HCT116 (cell line): ENCODE results near the gene A3GALT2. TPM values are rescaled to one million over a fixed set of nuclear protein-coding genes. Genes with fewer than 3 reads are reported as not detected.

Source experiments
- ATAC-seq: fragments of 200-7000 bp; cut with Tn5 transposase; 2 replicates; pipeline ENCODE4 v1.9.1; 2020; ENCODE audit warnings: mild to moderate bottlenecking, moderate library complexity
- BruUV-seq: library from RNA; stranded (reverse); fragments of 400-500 nt; replicated peaks from 2 replicates; lab custom pipeline; 2021; lab: Mats Ljungman, UMichigan
- CTCF ChIA-PET: fragments of 300-600 bp; sonication (Branson Sonifier 250); formaldehyde crosslinking; loops from one replicate; lab custom pipeline; 2021; ENCODE audit warnings: antibody characterized with exemption; lab: Charles Lee
- POLR2A ChIA-PET: fragments of 300-600, 350-600 bp; sonication (Branson Sonifier 250); formaldehyde crosslinking; loops from one replicate; lab custom pipeline; 2021; ENCODE audit warnings: antibody characterized with exemption; lab: Charles Lee
- RAD21 ChIA-PET, 2 experiments: fragments of 300-600 bp; sonication (Branson Sonifier 250); formaldehyde crosslinking; loops; one replicate each; lab custom pipeline; 2023; ENCODE audit warnings: low total read pairs in 2 of 2; ENCODE audit not compliant: uncharacterized antibody in 2 of 2, unreplicated experiment in 2 of 2, low non-redundant PET in 1 of 2; lab: Charles Lee
- DNase-seq: peaks from one replicate; pipeline ENCODE4 v3.0.0-alpha.2; 2010; ENCODE audit warnings: low read depth, low spot score
- H2AFZ ChIP-seq: fragments of 200-600 bp; shearing (Covaris generic), sonication (generic); 2 replicates; pipeline ENCODE4 v1.6.1; 2017; ENCODE audit warnings: low read depth, mixed run types, mixed read lengths, antibody characterized with exemption, low read length; ENCODE audit not compliant: poor library complexity, severe bottlenecking
- H3K27ac ChIP-seq: 2 replicates; pipeline ENCODE4 v1.5.1; 2012; ENCODE audit warnings: low read depth, low read length
- H3K27me3 ChIP-seq: fragments of 200-600 bp; sonication (generic); 2 replicates; pipeline ENCODE4 v1.6.1; 2016; ENCODE audit warnings: mixed run types, low read length, mixed read lengths; ENCODE audit not compliant: insufficient read depth
- H3K36me3 ChIP-seq, 2 experiments: fragments of 200-500 bp in 1 of 2; fragments of 200-600 bp in 1 of 2; sonication (Bioruptor generic) in 1 of 2; sonication (generic) in 1 of 2; 2 replicates each; pipeline versions ENCODE4 v1.5.1 to v1.6.1; 2014 to 2016; ENCODE audit warnings: low read length in 2 of 2, inconsistent platforms in 1 of 2, mixed read lengths in 1 of 2, mixed run types in 1 of 2; ENCODE audit not compliant: insufficient read depth in 2 of 2, control insufficient read depth in 1 of 2
- H3K4me1 ChIP-seq, 2 experiments: fragments of 200-600 bp in 1 of 2; sonication (generic) in 1 of 2; 2 replicates each; pipeline versions ENCODE4 v1.5.1 to v1.6.1; 2012 to 2017; ENCODE audit warnings: low read length in 2 of 2, inconsistent platforms in 1 of 2, mild to moderate bottlenecking in 1 of 2, mixed read lengths in 1 of 2, mixed run types in 1 of 2, moderate library complexity in 1 of 2; ENCODE audit not compliant: insufficient read depth in 2 of 2, control insufficient read depth in 1 of 2
- H3K4me2 ChIP-seq: fragments of 200-600 bp; sonication (generic); 2 replicates; pipeline ENCODE4 v1.6.1; 2017; ENCODE audit warnings: mixed run types, low read length, mixed read lengths
- H3K4me3 ChIP-seq, 2 experiments: fragments of 200-600 bp in 1 of 2; sonication (generic) in 1 of 2; replicated peaks in 1 of 2; 2 replicates each; pipeline ENCODE4 v1.5.1; 2011 to 2016; ENCODE audit warnings: low read length in 2 of 2, control low read depth in 1 of 2, low read depth in 1 of 2, mild to moderate bottlenecking in 1 of 2, mixed read lengths in 1 of 2, mixed run types in 1 of 2
- H3K79me2 ChIP-seq: fragments of 200-600 bp; sonication (generic); 2 replicates; pipeline ENCODE4 v1.6.1; 2017; ENCODE audit warnings: mild to moderate bottlenecking, mixed run types, low read length, moderate library complexity, mixed read lengths; ENCODE audit not compliant: insufficient read depth
- H3K9ac ChIP-seq: fragments of 200-600 bp; sonication (generic); 2 replicates; pipeline ENCODE4 v1.6.1; 2016; ENCODE audit warnings: low read length, mixed read lengths
- H3K9me2 ChIP-seq: fragments of 200-600 bp; sonication (generic), shearing (Covaris generic); 2 replicates; pipeline ENCODE4 v1.6.1; 2017; ENCODE audit warnings: mixed run types, mild to moderate bottlenecking, moderate library complexity; ENCODE audit not compliant: insufficient read depth
- H3K9me3 ChIP-seq, 2 experiments: fragments of 200-500 bp in 1 of 2; fragments of 200-600 bp in 1 of 2; sonication (Bioruptor generic) in 1 of 2; sonication (generic) in 1 of 2; 2 replicates each; pipeline ENCODE4 v1.6.1; 2014 to 2017; ENCODE audit warnings: low read length in 2 of 2, mixed read lengths in 2 of 2, inconsistent platforms in 1 of 2, low read depth in 1 of 2, mild to moderate bottlenecking in 1 of 2, mixed run types in 1 of 2, moderate library complexity in 1 of 2; ENCODE audit not compliant: control insufficient read depth in 1 of 2, insufficient read depth in 1 of 2
- H4K20me1 ChIP-seq: fragments of 200-600 bp; sonication (generic), shearing (Covaris generic); 2 replicates; pipeline ENCODE4 v1.6.1; 2017; ENCODE audit warnings: mixed run types, mild to moderate bottlenecking, moderate library complexity; ENCODE audit not compliant: insufficient read depth
- ATF3 ChIP-seq: IDR thresholded peaks from 2 replicates; pipeline ENCODE4 v1.6.1; 2012
- CEBPB ChIP-seq: IDR thresholded peaks from 2 replicates; pipeline ENCODE4 v1.6.1; 2012; ENCODE audit warnings: low read depth
- CTCF ChIP-seq, 3 experiments: fragments of 200-600 bp in 1 of 3; sonication (generic) in 1 of 3; IDR thresholded peaks in 2 of 3; conservative IDR thresholded peaks in 1 of 3; 2 replicates each; pipeline ENCODE4 v1.5.1; 2012 to 2017; ENCODE audit warnings: low read depth in 2 of 3, low read length in 2 of 3, antibody characterized with exemption in 1 of 3, borderline replicate concordance in 1 of 3, control low read depth in 1 of 3, mild to moderate bottlenecking in 1 of 3, mixed read lengths in 1 of 3, mixed run types in 1 of 3, moderate library complexity in 1 of 3; ENCODE audit not compliant: insufficient read depth in 1 of 3
- EGR1 ChIP-seq: IDR thresholded peaks from 2 replicates; pipeline ENCODE4 v1.6.1; 2012; ENCODE audit warnings: low read depth
- ELF1 ChIP-seq: IDR thresholded peaks from 2 replicates; pipeline ENCODE4 v1.6.1; 2012; ENCODE audit warnings: low read depth, borderline replicate concordance
- EZH2 ChIP-seq: fragments of 200-600 bp; sonication (generic); IDR thresholded peaks from 2 replicates; pipeline ENCODE4 v1.6.1; 2017; ENCODE audit warnings: antibody characterized with exemption, mixed run types
- POLR2A ChIP-seq: IDR thresholded peaks from 2 replicates; pipeline ENCODE4 v1.7.0; 2011; ENCODE audit warnings: borderline replicate concordance; ENCODE audit not compliant: insufficient read depth, insufficient read length; ENCODE audit errors: extremely low read depth
- POLR2AphosphoS5 ChIP-seq: IDR thresholded peaks from 2 replicates; pipeline ENCODE4 v1.6.1; 2011; ENCODE audit warnings: mild to moderate bottlenecking, low read depth, low read length, moderate library complexity
- RAD21 ChIP-seq: IDR thresholded peaks from 2 replicates; pipeline ENCODE4 v1.6.1; 2012; ENCODE audit warnings: low read depth, mild to moderate bottlenecking
- SIN3A ChIP-seq: IDR thresholded peaks from 2 replicates; pipeline ENCODE4 v1.6.1; 2012; ENCODE audit warnings: low read depth
- SP1 ChIP-seq: IDR thresholded peaks from 2 replicates; pipeline ENCODE4 v1.6.1; 2012; ENCODE audit warnings: low read depth
- SRF ChIP-seq: IDR thresholded peaks from 2 replicates; pipeline ENCODE4 v1.6.1; 2012; ENCODE audit warnings: low read depth
- TCF7L2 ChIP-seq: IDR thresholded peaks from 2 replicates; pipeline ENCODE4 v1.7.0; 2011; ENCODE audit warnings: borderline replicate concordance, inconsistent platforms; ENCODE audit not compliant: insufficient read depth, insufficient read length; ENCODE audit errors: extremely low read depth
- YY1 ChIP-seq: IDR thresholded peaks from 2 replicates; pipeline ENCODE4 v1.6.1; 2011; ENCODE audit warnings: low read length, low read depth, moderate library complexity, mild to moderate bottlenecking; ENCODE audit not compliant: insufficient replicate concordance; ENCODE audit errors: extremely low read depth
- ZFX ChIP-seq: fragments of 450-650 bp; IDR thresholded peaks from 2 replicates; pipeline ENCODE4 v1.6.1; 2017
- intact Hi-C: fragments of 100-400 bp; cut with micrococcal nuclease; formaldehyde crosslinking; loops from 2 replicates; pipeline ENCODE4 v1.10.0; 2022
- total RNA-seq: library from RNA; stranded (reverse); gene quantifications from one replicate; pipeline ENCODE4 v1.2.1, GENCODE V29; 2021; ENCODE audit not compliant: unreplicated experiment

Gene A3GALT2
- total RNA-seq, 1 experiment from 2014 or later, result not detected

GRCh38 chr1:33258788-33259274 lies 62.1 kb downstream of the A3GALT2 start:
- ChIA-PET RAD21 (no interaction called here), POLR2A (no interaction called here)
- no peak overlapping the region for H3K4me3 ChIP-seq
- no peaks in the 10 kb centered on the region for H3K27me3 ChIP-seq
- no peaks in the 10 kb centered on the region for H3K36me3 ChIP-seq
- DNase-seq, result no peak
- no TSS peak for BruUV-seq
- H3K9ac ChIP-seq, result no peak overlapping the region
- 0 out of 2 replicates have a peak, but pooled peaks cover 4% of the 10 kb centered on the region for H3K79me2 ChIP-seq
- no peak overlapping the region for H2AFZ ChIP-seq
- H3K9me3 ChIP-seq, result no peaks in the 10 kb centered on the region
- no peak overlapping the region for H3K27ac ChIP-seq
- H3K4me2 ChIP-seq, result no peak overlapping the region
- TF ChIP-seq EZH2, result no peak
- no peak for TF ChIP-seq ELF1
- no peak for TF ChIP-seq EGR1
- TF ChIP-seq POLR2A, result no peak
- TF ChIP-seq RAD21, result no peak
- TF ChIP-seq, all 23 proteins: peak for 0
- ATAC-seq, result no peak
- Histone ChIP-seq H4K20me1 (no peaks in the 10 kb centered on the region), H3K4me1 (peaks cover 10 to 20% of the 10 kb centered on the region in 2 experiments), H3K9me2 (no peaks in the 10 kb centered on the region)
- intact Hi-C loops, result no loop called here
- CTCF ChIA-PET, result no interaction called here

- Histone ChIP-seq H4K20me1 (no peaks in the 10 kb centered on the region), H3K79me2 (0 out of 2 replicates have a peak, but pooled peaks cover 4% of the 10 kb centered on the region), H3K9me2 (no peaks in the 10 kb centered on the region), H3K4me1 (peaks cover 10 to 20% of the 10 kb centered on the region in 2 experiments), H2AFZ (no peak overlapping the region), H3K4me2 (peak overlapping the region; percentile 80), H3K36me3 (no peaks in the 10 kb centered on the region), H3K4me3 (peak overlapping the region in 1 of 2 experiments; percentile 72; a peak in 1 of 4 replicates), H3K9ac (peak overlapping the region; percentile 66; the same call in 1 of the 2 replicates), H3K27ac (no peak overlapping the region; the same call in 1 of the 2 replicates), H3K27me3 (no peaks in the 10 kb centered on the region), H3K9me3 (no peaks in the 10 kb centered on the region)
- DNase-seq, result no peak
- no TSS peak for BruUV-seq
- RAD21 ChIA-PET, result no interaction called here
- no peak for ATAC-seq
- intact Hi-C loops, result no loop called here
- POLR2A ChIA-PET, result interaction anchor here (0.8 kb wide), 1 partner anchor 131 kb away, joined by 3 read pairs; no protein-coding TSS in a partner anchor
- CTCF ChIA-PET, result no interaction called here
- TF ChIP-seq SIN3A, result no peak
- TF ChIP-seq CTCF (IDR thresholded peaks at IDR 0.05 in 2 of 3, conservative IDR thresholded peaks at IDR 0.05 in 1 of 3; ENCODE audit: borderline replicate concordance in 1 of 3, insufficient read depth in 1 of 3, low read depth in 2 of 3, low read length in 2 of 3), result no peak
- no peak for TF ChIP-seq POLR2AphosphoS5
- TF ChIP-seq ATF3, result no peak
- no peak for TF ChIP-seq SP1
- TF ChIP-seq YY1, result no peak
- TF ChIP-seq POLR2A, result no peak
- no peak for TF ChIP-seq EGR1
- no peak for TF ChIP-seq TCF7L2
- TF ChIP-seq CEBPB, result no peak
- no peak for TF ChIP-seq ZFX
- TF ChIP-seq SRF, result no peak
These were observed 62.9 kb downstream of the A3GALT2 start for GRCh38 chr1:33257772-33258712.
